Activated effector memory CD4-positive, alpha-beta T cell treated with anti-CD3 and anti-CD28 coated beads, Interleukin-2, amount 50 U/mL, for 16 hours (primary cell): Measurements from ENCODE around the gene CAMK2A.

ENCODE experiments used
- DNase-seq: peaks from one replicate; pipeline ENCODE4 v3.0.0-alpha.2; 2020

CAMK2A gene

GRCh38 chr5:150278046-150278730 lies 11.4 kb downstream of the CAMK2A start:
- DNase-seq = no peak

- no peak for DNase-seq
These were observed 12.5 kb downstream of the CAMK2A start for GRCh38 chr5:150277043-150277442.

DNA sequence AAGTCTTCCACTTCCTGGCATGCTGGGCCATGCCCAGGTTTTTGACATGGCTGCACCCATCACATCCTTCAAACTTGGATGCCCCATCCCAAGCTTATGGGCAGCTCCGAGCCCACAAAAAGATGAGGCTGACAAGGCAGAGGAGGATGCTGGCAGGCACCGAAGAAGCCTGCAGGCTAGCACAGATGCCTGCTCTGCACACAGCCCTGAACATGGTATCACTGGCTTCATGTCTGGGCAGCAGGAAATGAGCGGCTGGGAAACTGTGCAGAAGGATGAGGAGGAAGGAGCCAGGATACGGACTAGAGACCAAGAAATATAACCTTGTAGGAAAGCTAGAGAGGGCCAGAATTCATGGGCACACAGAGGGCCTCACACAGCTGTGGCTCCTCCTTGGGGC lies 14.8 kb downstream of the CAMK2A start:
- DNase-seq = no peak

DNA sequence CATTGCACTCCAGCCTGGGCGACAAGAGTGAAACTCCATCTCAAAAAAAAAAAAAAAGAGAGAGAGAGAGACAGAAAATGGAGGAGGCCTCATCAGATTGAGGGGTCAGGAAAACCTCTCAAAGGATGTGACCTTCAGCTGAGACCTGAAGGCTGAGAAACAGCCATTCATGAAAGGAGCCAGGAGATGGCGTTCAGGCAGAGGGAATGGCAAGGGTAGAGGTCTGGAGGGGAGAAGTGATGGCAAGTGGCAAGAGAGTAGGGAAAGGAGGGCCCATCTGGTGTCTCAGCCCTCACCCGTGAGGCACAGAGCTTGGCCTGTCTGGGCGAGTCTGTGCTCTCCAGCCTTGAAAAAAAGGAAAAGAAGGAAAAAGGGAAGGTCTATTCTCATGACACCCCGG lies 17.0 kb downstream of the CAMK2A start:
- DNase-seq = no peak

DNA sequence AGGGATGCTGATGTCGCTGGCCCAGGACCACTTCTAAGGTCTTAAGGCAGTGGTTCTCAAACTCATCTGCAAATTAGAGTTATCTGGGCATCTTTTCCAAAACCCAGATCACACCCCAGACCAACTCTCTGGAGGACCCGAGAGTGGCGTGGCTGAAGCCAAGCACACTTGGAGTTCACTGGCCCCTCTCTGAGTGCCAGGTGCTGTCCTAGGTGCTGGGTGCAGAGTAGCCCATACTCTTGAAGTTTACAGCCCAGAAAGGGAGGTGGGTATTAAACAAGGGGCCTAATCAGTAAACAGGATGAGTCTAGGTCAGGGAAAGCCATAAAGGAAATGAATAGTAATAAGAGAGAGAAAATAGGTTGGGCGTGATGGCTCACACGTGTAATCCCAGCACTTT lies 17.6 kb downstream of the CAMK2A start:
- DNase-seq = no peak

DNA sequence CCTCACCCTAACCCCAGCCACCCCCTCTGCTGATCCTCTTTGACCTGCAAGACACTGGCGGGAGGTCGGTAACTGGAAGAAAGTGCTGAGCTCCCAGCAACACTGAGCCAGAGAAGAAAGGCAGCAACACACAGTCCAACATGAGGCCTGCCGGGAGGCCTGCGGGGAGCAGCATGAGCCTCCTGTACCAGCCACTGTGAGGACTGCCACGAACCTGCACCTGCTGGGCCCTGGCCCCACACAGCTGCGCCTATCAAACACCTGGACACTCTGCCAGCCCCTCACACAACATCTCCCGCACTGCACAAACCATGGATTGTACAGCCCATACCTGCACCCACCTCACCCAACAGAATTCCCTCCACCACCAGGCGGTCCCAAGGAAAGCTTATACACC lies 18.3 kb downstream of the CAMK2A start:
- DNase-seq = no peak

DNA sequence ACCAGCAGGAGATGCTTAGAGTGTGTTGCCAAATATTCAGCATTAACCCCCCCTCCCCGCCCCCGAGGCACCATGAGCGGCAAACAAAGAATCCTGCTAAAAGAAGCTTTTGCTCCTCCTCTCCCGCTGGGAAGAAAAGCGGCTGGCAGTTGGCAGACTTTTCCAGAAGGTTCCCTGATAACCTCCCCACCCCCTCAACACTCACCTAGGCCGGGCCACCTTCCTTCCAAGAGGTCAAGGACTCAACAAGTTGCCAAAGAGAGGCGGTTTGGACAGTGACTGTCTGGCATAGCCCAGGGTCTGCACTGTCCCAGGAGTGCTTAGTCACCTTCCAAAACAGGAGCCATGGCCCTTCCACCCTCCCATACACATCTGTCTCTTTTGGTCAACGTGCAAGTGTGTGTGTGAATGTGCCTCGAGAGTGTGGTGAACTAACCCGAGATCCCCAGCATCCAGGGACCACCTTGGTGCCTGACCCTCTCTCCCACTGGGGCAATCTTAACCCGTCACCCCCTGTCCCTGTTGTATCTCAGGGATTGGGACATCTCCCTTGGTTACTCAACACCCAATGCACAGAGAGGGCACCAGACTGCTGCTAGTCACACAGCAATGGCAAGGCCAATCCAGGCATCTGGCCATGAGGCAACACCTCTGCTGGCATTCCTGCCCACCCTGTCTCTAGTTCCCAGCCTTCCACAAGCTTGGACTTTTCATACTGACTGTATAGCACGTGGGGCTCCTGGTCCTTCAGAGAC lies 18.9 kb downstream of the CAMK2A start:
- DNase-seq = no peak

- no peak for DNase-seq
These were observed 22.7 kb downstream of the CAMK2A start for GRCh38 chr5:150266871-150267291.

- DNase-seq = no peak
These were observed 23.6 kb downstream of the CAMK2A start for GRCh38 chr5:150265870-150266383.

- DNase-seq = no peak
These were observed 24.6 kb downstream of the CAMK2A start for GRCh38 chr5:150264667-150265603.

- no peak for DNase-seq
These were observed 25.6 kb downstream of the CAMK2A start for GRCh38 chr5:150263801-150264621.

DNA sequence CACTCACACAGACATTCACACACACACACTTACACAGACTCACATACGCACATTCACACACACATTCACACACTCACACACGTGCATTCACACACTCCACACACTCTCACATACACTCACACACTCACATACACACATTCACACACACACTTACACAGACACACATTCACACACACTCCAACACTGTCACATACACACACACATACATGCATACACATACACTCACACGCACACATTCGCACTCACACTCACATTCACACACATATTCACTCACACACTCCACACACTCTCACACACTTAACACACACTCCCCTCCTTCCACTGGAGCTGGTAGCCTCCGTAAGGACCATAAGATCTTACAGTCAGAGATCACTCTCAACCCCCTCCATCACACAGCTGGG lies 26.2 kb downstream of the CAMK2A start:
- DNase-seq = no peak

DNA sequence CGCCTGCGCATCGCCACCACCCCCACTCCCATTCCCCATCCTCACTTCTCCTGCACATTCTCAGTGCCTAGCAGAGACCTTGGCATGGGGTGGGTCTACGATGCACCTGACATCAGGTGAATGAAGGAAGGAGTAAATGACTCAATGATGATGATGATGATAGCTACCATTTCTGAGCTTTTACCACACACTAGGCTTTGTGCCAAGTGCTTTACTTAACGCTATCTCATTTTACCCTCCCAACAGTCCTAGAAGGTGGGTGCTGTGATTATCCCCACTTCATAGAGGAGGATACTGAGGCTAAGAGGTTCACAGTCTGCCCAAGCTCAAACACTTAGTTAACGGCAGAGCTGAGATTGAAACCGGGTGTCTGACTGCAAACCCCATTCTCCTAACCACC lies 27.1 kb downstream of the CAMK2A start:
- no peak for DNase-seq

- no peak for DNase-seq
These were observed 28.3 kb downstream of the CAMK2A start for GRCh38 chr5:150261231-150261630.

GRCh38 chr5:150258130-150258529 lies 31.4 kb downstream of the CAMK2A start:
- DNase-seq = no peak

DNA sequence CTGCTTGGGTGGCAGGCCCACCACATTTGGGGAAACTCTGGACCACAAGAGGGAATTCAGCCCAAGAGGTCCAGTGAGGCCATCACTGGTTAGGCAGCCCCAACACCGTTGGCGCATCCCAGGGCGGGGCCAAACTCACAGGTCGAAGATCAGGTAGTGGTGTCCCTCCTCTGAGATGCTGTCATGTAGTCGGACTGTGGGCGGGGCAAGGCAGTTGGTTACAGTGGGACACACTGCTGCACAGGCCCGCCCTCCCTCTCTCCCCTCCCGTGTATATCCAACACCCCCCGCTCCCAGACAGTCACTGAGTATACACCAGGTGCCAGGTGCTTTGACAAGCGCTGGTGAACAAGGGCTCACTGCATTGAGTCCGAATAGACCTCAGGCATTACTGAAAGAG lies 32.1 kb downstream of the CAMK2A start:
- no peak for DNase-seq

GRCh38 chr5:150256410-150257064 lies 33.0 kb downstream of the CAMK2A start:
- no peak for DNase-seq

GRCh38 chr5:150255659-150256409 lies 33.7 kb downstream of the CAMK2A start:
- no peak for DNase-seq

DNA sequence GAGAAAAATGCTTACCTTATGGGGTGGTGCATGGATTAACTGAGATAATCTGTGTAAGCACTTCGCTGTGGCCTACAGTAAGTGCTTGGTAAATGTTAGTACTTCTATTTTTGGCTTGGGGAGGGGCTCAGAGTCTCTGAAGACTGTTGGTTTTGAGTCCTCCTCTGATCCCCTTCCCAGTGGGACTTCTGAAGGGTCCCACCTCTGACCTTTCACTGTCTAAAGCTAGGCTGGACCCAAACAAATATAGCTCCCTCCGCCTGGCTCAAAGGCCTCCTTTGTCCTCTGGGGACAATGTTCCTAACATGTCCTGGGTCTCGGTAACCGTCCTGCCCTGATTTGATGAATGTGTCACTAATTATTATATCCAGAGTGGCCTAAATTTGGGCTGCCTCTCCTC lies 34.8 kb downstream of the CAMK2A start:
- no peak for DNase-seq

- DNase-seq = no peak
These were observed 35.2 kb downstream of the CAMK2A start for GRCh38 chr5:150254363-150254762.
